HG03039 (cell line): ENCODE results near the gene PPP2R2B.
"Not testable (repeated sequence)": the region's sequence is repeated elsewhere in the genome, so short reads cannot be mapped to it uniquely, and the experiment has no call there.

Experiments
- ATAC-seq: cut with Tn5 transposase; IDR thresholded peaks from one replicate; pipeline ENCODE4 v1.9.1; 2021; ENCODE audit warnings: mild to moderate bottlenecking, moderate library complexity; ENCODE audit not compliant: unreplicated experiment

Gene PPP2R2B

DNA sequence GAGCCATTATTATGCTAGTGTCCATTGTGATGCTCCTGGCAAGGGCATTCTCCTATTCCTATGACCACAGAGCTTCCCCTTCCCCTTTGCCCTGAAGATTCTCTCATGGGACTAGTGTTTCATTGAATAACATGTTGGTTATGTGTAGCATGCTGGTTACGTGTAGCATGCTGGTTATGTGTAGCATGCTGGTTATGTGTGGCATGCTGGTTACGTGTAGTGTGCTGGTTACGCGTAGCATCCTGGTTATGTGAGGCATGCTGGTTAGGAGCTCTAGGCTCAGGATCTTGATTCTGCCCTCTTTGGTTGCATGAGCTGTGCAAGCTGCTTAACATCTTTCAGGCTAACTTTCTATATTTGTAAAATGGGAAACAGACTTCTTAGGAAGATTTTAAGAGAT lies 316.1 kb downstream of the PPP2R2B start:
- no peak for ATAC-seq

DNA sequence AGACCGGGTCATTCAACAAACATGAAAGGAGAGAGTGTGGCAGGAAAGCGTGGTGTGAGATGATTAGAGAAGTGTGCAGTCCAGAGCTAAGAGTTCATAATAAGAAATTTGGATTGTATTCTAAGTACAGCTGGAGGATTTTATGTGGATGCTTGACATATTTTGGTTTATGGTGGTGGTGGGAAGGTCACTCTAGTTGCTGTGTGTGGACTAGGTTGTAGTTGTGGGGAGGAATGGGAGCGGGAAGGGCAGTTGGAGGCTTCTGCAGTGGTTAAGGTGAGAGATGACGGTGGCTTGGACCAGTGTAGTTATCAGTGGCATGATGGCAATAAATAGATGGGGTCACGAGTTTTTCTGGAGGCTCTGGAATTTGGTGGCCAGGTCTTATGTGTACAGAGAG lies 316.8 kb downstream of the PPP2R2B start:
- no peak for ATAC-seq

DNA sequence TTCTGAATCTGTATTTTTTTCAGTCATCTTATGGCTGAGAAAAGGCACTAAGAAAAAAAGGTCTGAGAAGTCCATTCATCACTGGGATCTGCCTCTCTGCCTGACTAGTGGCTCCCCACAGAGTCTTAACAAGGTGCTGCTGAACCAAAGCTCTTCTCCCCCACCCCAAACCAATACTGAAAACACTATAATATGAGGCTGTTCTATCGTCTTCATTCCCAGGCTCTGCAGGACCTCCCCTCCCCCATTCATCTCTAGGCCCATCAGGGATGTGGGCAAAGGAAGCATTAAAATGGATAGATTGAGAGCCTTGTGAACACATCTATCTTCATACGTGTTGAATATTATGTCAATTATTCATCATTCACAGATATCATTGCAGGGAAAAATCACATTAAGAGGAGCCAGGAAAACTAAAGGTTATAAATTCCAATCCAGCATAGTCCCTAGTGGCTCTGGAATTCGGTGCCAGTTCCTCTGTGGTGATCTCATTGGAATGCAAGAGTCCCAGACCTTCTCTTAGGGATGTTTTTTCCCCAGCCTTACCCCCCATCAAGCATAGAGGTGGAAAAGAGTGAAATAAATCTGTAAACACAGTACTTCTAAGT lies 318.2 kb downstream of the PPP2R2B start:
- no peak for ATAC-seq

DNA sequence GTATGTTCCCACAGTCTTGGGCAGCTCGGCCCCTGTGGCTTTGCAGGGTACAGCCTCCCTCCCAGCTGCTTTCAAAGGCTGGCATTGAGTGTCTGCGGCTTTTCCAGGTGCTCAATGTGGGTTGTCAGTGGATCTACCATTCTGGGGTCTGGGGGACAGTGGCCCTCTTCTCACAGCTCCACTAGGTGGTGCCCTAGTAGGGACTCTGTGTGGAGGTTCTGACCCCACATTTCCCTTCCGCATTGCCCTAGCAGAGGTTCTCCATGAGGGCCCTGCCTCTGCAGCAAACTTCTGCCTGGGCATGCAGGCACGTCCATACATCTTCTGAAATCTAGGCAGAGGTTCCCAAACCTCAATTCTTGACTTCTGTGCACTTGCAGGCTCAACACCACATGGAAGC lies 321.7 kb downstream of the PPP2R2B start:
- ATAC-seq, result not testable (repeated sequence)

DNA sequence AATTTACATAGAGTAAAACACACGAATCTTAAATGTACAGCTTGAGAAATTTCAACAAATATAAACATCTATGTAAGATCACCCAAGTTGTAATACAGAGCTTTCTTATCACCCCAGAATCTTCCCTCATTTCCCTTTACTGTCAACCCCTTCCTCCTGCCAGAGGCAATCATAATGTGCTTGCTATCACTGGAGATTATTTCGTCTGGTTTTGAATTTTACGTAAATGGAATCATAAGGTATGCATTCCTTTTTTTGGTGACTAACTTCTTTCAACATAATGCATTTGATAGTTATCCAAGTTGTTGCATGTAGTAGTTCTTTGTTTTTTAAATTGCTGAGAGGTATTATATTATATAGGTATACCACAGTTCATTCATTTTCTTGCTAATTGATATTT lies 325.1 kb downstream of the PPP2R2B start:
- ATAC-seq, result no peak

DNA sequence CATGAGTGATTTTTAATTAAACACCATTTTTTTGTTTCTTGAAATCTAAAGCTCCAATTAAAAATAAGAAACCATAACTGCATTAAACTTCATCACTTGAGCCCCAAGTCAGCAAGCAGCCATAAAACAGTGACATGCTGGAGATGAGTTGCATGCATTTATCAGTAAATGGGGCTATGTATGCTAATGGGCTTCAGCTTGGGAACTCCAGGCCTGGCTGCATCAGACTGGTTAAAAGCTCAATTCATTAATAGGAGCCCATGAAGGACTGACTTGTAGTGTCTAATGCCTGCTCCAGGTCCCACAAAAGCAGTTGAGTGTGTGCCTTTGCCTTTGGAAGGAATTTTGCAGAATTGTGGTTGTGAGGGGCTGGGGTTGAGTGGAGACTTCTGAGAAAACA lies 328.9 kb downstream of the PPP2R2B start:
- ATAC-seq, result no peak

DNA sequence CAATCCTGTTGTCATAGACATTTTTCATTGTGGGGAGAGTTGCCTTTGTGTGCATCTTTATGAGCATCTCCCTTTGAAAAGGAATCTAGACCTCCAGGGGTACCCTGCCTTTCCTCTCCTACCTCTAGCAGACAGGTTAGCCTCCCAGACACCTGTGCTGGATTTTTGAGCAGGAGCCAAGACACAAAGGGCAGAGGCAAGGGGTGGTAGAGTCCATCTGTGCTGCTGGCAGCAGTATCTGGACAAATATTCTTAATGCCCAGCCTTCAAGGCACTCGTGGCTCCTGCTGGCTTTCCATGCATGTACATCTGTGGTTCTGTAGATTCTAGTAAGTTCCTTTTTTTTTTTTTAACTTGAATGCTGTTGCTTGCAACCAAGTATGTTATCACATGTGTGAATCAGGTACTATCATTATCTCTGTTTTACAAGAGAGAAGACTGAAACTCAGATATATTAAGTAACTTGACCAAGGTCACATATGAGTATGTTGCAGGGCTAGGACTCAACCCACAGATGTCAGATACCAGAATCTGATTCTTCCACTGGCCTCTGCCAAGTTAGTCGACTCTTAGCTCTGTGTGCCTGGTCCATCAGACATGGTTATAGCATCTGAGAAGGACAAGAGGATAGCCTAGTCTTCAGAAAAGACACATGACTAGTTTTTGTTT lies 329.6 kb downstream of the PPP2R2B start:
- ATAC-seq, result no peak

DNA sequence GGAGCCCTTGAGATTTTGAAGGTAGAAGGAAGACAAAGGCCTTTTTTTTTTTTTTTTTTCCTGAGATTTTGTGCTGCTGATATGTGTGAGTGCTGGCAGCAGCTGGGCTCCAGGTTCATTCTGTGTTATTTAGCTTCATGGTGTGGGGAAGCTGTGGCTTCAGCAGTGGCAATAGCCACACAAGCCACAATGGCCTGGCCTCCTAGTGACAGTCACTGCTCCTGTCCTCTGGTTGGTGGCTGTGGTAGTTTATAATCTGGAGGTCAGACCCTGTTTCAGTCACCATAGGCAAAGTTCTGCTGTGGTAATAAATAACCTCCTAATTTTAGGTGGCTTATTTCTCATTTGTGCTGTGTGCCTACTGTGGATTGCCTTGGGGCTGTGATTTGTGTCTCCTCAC lies 334.3 kb downstream of the PPP2R2B start:
- ATAC-seq, result no peak

DNA sequence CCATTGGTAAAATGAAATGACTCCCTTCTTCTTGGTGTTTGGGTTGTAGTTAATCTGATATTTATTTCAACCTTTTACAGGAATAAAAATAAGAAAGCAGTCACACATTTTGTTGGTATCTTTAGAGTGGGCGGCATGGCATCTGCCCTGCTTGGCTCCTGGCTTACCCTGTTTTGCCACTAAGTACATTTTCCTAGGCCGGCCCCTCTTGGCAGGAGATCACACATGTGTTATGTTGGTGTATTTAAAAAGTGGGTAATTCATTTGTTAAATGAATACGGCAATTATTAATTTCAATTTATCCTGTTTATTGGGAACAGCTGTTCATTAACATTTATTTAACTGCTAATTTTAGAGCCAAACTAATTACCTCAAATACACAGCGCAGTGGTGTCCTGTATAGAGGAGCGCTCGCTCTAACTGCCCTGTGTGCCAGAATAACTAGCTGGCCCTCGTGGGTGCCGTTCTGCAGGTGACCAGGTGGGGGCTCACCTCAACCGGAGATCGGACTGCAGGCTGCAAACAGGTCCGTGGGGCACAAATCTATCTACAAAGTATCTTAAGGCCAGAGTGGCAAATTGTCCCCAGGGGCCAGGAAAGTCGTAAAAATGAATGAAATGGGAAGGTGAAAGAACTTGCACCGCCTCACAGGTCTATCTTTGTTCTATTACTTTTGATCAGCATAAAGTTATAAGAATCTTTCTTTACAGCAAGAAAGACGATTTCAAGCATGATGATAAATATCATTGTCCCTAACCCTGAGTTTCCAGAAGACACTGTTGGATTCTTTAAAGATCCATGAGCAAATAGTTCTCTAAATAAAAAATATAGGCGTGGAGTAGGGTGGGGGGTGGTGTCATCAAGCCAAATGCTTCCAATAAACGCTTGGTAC lies 336.4 kb downstream of the PPP2R2B start:
- ATAC-seq, result peak; percentile 92

DNA sequence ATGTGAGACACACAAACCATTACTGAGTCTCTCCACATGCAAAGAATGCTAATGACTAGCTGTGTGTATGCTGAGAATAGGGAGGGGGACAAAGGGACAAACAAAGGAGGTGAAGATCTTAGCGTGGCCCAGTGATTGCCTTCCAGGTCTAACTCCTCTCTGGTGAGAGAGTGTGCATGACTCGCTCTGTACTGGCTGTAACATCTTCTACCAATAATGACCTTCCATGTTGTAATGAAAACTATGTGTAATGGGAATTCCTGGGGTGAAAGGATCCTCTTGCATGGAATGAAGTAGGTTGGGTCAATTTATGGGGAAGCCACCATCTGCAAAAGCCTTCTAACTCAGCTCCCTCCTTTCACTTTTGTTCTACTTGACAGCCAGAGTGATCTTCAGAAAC lies 338.1 kb downstream of the PPP2R2B start:
- no peak for ATAC-seq

DNA sequence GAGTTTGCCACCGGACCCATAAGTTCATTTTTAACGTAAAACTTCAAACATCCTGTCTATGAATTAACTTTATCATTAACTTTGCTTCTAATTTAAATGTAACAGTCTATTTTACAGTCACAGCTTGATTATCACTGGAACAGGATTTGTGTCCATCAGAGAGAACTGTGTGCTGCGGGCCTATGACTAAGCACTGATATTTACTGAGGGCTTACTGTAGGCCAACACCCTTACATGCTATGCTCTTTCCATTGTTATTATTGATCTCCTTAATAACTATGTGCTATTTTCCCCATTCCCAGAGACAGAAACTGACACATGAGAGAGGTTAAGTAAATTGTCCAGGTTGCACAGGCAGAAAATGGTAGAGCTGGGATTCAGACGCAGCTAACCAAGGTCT lies 338.6 kb downstream of the PPP2R2B start:
- ATAC-seq, result no peak

DNA sequence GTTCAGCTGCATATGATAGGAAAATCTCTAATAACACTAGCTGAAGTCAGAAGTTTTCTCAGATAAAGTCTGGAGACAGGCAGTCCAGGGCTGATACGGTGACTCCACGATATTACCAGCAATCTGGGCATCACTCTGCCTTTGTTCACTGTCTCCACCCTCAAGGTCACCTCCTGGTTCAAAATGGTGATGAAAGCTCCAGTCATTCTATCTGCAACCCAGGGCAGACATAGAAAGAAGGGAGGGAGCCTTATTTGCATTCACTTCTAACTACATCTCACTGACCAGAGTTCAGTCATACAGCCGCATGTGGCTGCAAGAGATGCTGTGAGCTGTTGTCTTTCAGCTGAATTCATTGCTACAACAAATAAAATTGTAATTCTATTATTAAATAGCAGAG lies 340.1 kb downstream of the PPP2R2B start:
- ATAC-seq, result no peak

DNA sequence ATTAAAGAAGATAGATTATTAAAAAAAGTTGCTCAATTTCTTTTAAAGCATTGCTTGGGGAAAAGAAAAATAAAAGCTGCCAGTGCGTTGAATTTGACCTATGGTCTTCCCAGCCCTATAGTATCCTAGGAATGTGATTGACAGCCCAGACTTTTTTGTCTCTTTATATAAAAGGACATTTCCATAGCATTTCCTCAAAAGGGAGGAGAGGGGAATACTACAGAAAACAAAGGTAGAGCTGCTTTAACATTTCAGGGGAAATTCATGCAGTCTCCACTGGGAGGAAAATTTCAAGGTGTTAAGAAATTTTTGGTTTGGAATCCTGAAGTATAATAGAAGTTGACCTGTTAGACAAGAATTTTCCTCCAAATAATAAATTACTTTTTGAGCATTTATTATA lies 344.7 kb downstream of the PPP2R2B start:
- ATAC-seq, result no peak

DNA sequence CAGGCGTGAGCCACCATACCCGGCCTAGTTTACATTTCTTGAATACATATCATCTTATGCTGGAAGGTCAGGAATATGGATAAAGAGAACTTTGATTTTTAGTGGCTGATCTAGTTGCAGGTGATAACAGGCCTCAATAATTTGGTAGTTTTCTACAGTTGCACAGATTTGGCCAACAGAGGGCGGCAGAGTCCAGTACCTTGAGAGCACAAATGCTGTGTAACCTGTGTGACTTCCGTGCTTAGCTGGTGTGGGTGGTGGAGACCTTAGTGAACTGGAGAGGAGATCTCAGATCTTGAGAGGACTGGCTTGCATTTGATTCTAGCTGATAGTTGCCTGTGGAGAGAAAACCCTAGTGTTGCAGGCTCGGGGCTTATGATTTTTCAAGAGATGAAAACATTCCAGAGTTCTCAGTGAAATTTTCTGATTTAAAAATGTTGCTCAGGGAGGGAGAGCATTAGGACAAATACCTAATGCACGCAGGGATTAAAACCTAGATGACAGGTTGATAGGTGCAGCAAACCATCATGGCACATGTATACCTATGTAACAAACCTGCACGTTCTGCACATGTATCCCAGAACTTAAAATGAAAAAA lies 345.2 kb downstream of the PPP2R2B start:
- peak; percentile 94 for ATAC-seq
